Pons (tissue), 1 donor: ENCODE measurements around the gene RNF111.
"Not testable (repeated sequence)": the region's sequence is repeated elsewhere in the genome, so short reads cannot be mapped to it uniquely, and the experiment has no call there.

Source experiments
- DNase-seq: peaks from one replicate; pipeline ENCODE4 v3.0.0-alpha.2; 2016; ENCODE audit warnings: low spot score

Gene RNF111

GRCh38 chr15:59059076-59059597, 71.7 kb downstream of the RNF111 start:
- DNase-seq, result no peak

GRCh38 chr15:59060348-59060747, 72.9 kb downstream of the RNF111 start:
- no peak for DNase-seq

GRCh38 chr15:59063042-59063441, 75.6 kb downstream of the RNF111 start:
- no peak for DNase-seq

GRCh38 chr15:59069430-59069829, 82.0 kb downstream of the RNF111 start:
- no peak for DNase-seq

GRCh38 chr15:59074607-59075006, 87.1 kb downstream of the RNF111 start:
- DNase-seq, result no peak

- DNase-seq, result no peak
These were observed 100.3 kb downstream of the RNF111 start for GRCh38 chr15:59087731-59088130.

GRCh38 chr15:59094077-59094476, 106.6 kb downstream of the RNF111 start:
- no peak for DNase-seq

GRCh38 chr15:59096429-59096828, 109.0 kb downstream of the RNF111 start:
- DNase-seq, result no peak

GRCh38 chr15:59099162-59099685, 111.8 kb downstream of the RNF111 start:
- DNase-seq, result no peak

- no peak for DNase-seq
These were observed 117.1 kb downstream of the RNF111 start for GRCh38 chr15:59104602-59104911.

- DNase-seq, result peak; percentile 95
These were observed 117.7 kb downstream of the RNF111 start, which contains the start of gene CCNB2 for GRCh38 chr15:59104912-59105732. TSS of gene CCNB2 (plus strand) at chr15:59105146. CDS start at chr15:59105269, 123 bp downstream.

GRCh38 chr15:59105854-59106253, 118.4 kb downstream of the RNF111 start:
- no peak for DNase-seq

- no peak for DNase-seq
These were observed 123.8 kb downstream of the RNF111 start for GRCh38 chr15:59111251-59111650.

GRCh38 chr15:59115047-59115446, 127.6 kb downstream of the RNF111 start:
- DNase-seq, result no peak

- no peak for DNase-seq
These were observed 128.7 kb downstream of the RNF111 start for GRCh38 chr15:59116141-59116540.

- DNase-seq, result no peak
These were observed 129.3 kb downstream of the RNF111 start for GRCh38 chr15:59116771-59117170.

GRCh38 chr15:59119625-59120024, 132.2 kb downstream of the RNF111 start:
- DNase-seq, result no peak

- DNase-seq, result no peak
These were observed 133.5 kb downstream of the RNF111 start for GRCh38 chr15:59120937-59121336.

GRCh38 chr15:59124261-59124660, 136.8 kb downstream of the RNF111 start:
- no peak for DNase-seq

GRCh38 chr15:59125683-59126082, 138.2 kb downstream of the RNF111 start:
- not testable (repeated sequence) for DNase-seq

GRCh38 chr15:59127255-59127654, 139.8 kb downstream of the RNF111 start:
- not testable (repeated sequence) for DNase-seq

GRCh38 chr15:59131456-59131855, 144.0 kb downstream of the RNF111 start:
- DNase-seq, result no peak

- no peak for DNase-seq
These were observed 144.6 kb downstream of the RNF111 start for GRCh38 chr15:59131969-59132562.
